Measurements from ENCODE around the gene SERINC3. TPM values are rescaled to one million over a fixed set of nuclear protein-coding genes. Genes with fewer than 3 reads are reported as not detected.
A peak's percentile ranks its signal among the peaks of the same experiment; 100 is the strongest.
"Not testable (repeated sequence)": the region's sequence is repeated elsewhere in the genome, so short reads cannot be mapped to it uniquely, and the experiment has no call there.

SERINC3 gene
- total RNA-seq, 1 experiment from 2014 or later, result 41.3 TPM

- TF ChIP-seq E2F1 (CRISPR knock-in tag; IDR thresholded peaks at IDR 0.05) (no peak), ZNF317 (CRISPR knock-in tag; IDR thresholded peaks at IDR 0.05; ENCODE audit: borderline replicate concordance, low read depth) (no peak), FOXP1 (CRISPR knock-in tag; IDR thresholded peaks at IDR 0.05; ENCODE audit: borderline replicate concordance) (no peak), NR2C2 (CRISPR knock-in tag; IDR thresholded peaks at IDR 0.05) (no peak), SP1 (CRISPR knock-in tag; conservative IDR thresholded peaks at IDR 0.05) (no peak), ATF1 (CRISPR knock-in tag; IDR thresholded peaks at IDR 0.05) (no peak), SOX15 (CRISPR knock-in tag; IDR thresholded peaks at IDR 0.05) (no peak), ZNF121 (CRISPR knock-in tag; IDR thresholded peaks at IDR 0.05) (no peak), CBFB (CRISPR knock-in tag; IDR thresholded peaks at IDR 0.05; ENCODE audit: low read depth) (no peak), ATF2 (CRISPR knock-in tag; IDR thresholded peaks at IDR 0.05; ENCODE audit: borderline replicate concordance, low read depth) (no peak)
- TF ChIP-seq, protein P1, sequence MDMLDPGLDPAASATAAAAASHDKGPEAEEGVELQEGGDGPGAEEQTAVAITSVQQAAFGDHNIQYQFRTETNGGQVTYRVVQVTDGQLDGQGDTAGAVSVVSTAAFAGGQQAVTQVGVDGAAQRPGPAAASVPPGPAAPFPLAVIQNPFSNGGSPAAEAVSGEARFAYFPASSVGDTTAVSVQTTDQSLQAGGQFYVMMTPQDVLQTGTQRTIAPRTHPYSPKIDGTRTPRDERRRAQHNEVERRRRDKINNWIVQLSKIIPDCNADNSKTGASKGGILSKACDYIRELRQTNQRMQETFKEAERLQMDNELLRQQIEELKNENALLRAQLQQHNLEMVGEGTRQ (CRISPR knock-in tag; IDR thresholded peaks at IDR 0.05), result no peak
- TF ChIP-seq, protein P2, sequence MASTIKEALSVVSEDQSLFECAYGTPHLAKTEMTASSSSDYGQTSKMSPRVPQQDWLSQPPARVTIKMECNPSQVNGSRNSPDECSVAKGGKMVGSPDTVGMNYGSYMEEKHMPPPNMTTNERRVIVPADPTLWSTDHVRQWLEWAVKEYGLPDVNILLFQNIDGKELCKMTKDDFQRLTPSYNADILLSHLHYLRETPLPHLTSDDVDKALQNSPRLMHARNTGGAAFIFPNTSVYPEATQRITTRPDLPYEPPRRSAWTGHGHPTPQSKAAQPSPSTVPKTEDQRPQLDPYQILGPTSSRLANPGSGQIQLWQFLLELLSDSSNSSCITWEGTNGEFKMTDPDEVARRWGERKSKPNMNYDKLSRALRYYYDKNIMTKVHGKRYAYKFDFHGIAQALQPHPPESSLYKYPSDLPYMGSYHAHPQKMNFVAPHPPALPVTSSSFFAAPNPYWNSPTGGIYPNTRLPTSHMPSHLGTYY (CRISPR knock-in tag; IDR thresholded peaks at IDR 0.05), result no peak
Observed at GRCh38 chr20:44566018-44566417, 44.1 kb upstream of the SERINC3 start (continued).

DNA sequence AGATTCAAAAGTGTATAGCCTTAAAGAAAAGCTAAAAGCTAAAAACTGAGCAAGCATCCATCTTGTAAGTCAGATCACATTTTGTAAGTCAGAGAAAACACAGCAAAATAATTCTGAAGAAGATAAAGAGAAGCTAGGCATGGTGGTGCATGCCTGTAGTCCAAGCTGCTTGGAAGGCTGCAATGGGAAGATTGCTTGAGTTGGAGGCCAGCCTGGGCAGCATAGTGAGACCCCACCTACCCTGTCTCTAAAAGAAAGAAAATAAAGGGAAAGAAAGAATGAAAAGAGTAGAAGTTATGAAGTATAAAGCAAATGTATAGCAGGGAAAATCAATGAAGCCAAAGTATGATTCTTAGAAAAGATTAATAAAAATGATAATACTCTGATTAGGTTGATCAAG lies 40.0 kb upstream of the SERINC3 start:
- Mint-ChIP-seq H3K4me1 (no peaks in the 10 kb centered on the region), H3K9me3 (no peaks in the 10 kb centered on the region), H3K27me3 (ENCODE audit: low read depth) (no peaks in the 10 kb centered on the region), H3K36me3 (no peaks in the 10 kb centered on the region), H3K4me3 (no peak overlapping the region), H3K27ac (no peak overlapping the region)
- no peak for DNase-seq (ENCODE audit: low spot score)
- CTCF ChIA-PET, result no interaction called here
- POLR2A ChIA-PET, result no interaction called here
- no peak for ATAC-seq
- peak; percentile 50; the same call in 1 of the 2 replicates for TF ChIP-seq ZNF121 (CRISPR knock-in tag; IDR thresholded peaks at IDR 0.05)
- TF ChIP-seq, protein P3, sequence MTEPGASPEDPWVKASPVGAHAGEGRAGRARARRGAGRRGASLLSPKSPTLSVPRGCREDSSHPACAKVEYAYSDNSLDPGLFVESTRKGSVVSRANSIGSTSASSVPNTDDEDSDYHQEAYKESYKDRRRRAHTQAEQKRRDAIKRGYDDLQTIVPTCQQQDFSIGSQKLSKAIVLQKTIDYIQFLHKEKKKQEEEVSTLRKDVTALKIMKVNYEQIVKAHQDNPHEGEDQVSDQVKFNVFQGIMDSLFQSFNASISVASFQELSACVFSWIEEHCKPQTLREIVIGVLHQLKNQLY (CRISPR knock-in tag; IDR thresholded peaks at IDR 0.05), result no peak

DNA sequence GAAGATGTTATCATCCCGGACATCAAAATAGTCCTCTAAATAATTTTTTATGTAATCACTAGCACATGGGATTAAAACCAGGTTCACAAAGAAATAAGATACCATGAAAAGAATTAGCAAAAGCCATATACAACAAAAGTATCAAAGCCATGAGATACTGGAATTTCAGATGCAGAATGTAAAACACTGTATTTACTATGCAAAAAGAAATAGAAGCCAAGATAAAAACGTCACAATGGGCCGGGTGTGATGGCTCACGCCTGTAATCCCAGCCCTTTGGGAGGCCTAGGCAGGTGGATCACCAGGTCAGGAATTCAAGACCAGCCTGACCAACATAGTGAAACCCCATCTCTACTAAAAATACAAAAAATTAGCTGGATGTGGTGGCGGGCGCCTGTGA lies 38.9 kb upstream of the SERINC3 start:
- H3K4me1 Mint-ChIP-seq; ATAC-seq; POLR2A ChIA-PET; H3K36me3 Mint-ChIP-seq; H3K4me3 Mint-ChIP-seq; CTCF ChIA-PET; H3K27me3 Mint-ChIP-seq (ENCODE audit: low read depth); DNase-seq (ENCODE audit: low spot score); H3K27ac Mint-ChIP-seq; H3K9me3 Mint-ChIP-seq: not testable (repeated sequence)

- DNase-seq (ENCODE audit: low spot score) (no peak), ATAC-seq (no peak)
- Mint-ChIP-seq H3K27ac (no peak overlapping the region), H3K36me3 (no peaks in the 10 kb centered on the region), H3K4me1 (no peaks in the 10 kb centered on the region), H3K9me3 (no peaks in the 10 kb centered on the region), H3K27me3 (ENCODE audit: low read depth) (no peaks in the 10 kb centered on the region), H3K4me3 (no peak overlapping the region)
- CTCF ChIA-PET, result no interaction called here
- POLR2A ChIA-PET, result no interaction called here
- TF ChIP-seq TCF7 (CRISPR knock-in tag; IDR thresholded peaks at IDR 0.05; ENCODE audit: low read depth), result no peak
- TF ChIP-seq RORB (CRISPR knock-in tag; IDR thresholded peaks at IDR 0.05), result no peak
- TF ChIP-seq NFYB (CRISPR knock-in tag; conservative IDR thresholded peaks at IDR 0.05; ENCODE audit: low read depth), result no peak
- TF ChIP-seq, protein P1 (CRISPR knock-in tag; IDR thresholded peaks at IDR 0.05), result no peak
- no peak for TF ChIP-seq IRF2 (CRISPR knock-in tag; IDR thresholded peaks at IDR 0.05; ENCODE audit: borderline replicate concordance, low read depth)
- no peak for TF ChIP-seq ATF2 (CRISPR knock-in tag; IDR thresholded peaks at IDR 0.05; ENCODE audit: borderline replicate concordance, low read depth)
Observed at GRCh38 chr20:44560229-44560628, 38.4 kb upstream of the SERINC3 start.

All from WTC11 (cell line).